Occipital lobe (tissue), 2 donors: ENCODE results near the gene PEAK1. TPM values are rescaled to one million over a fixed set of nuclear protein-coding genes. Genes with fewer than 3 reads are reported as not detected.

ENCODE experiments used
- DNase-seq: peaks from one replicate; lab custom pipeline; 2025; lab: John Stamatoyannopoulos, UW
- total RNA-seq: library from RNA; depleted of rRNA; stranded (reverse); fragments of >200 nt; gene quantifications from one replicate; pipeline ENCODE4 v1.2.3, GENCODE V29; 2014

The PEAK1 gene
- total RNA-seq: 25.4 TPM

GRCh38 chr15:77419836-77420609 lies at the start of gene PEAK1:
Gene PEAK1 (minus strand): TSS chr15:77420104. CDS start chr15:77181926, 238,178 bp downstream.
- peak; percentile 98 for DNase-seq

DNA sequence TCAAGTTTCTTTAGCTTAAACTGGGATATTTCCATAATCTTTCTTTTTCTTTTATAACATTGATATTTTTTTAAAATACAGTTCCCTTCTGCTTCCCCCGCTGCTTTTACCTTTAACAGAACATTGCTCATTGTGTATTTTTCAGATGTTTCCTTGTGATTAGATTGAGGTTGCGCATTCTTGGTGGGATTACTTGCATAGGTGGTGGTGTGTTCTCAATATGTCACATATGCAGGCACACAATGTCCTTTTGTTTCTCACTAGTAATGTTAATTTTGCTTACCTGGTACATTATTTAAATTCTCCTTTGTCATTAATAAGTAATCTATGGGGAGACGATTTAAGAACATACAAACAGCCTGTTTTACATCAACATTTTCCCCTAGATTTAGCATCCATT lies 49.0 kb upstream of the PEAK1 start:
- DNase-seq: no peak

- DNase-seq: no peak
These were observed 46.6 kb upstream of the PEAK1 start for GRCh38 chr15:77466521-77466920.

GRCh38 chr15:77464129-77464865 lies 44.4 kb upstream of the PEAK1 start:
- no peak for DNase-seq

DNA sequence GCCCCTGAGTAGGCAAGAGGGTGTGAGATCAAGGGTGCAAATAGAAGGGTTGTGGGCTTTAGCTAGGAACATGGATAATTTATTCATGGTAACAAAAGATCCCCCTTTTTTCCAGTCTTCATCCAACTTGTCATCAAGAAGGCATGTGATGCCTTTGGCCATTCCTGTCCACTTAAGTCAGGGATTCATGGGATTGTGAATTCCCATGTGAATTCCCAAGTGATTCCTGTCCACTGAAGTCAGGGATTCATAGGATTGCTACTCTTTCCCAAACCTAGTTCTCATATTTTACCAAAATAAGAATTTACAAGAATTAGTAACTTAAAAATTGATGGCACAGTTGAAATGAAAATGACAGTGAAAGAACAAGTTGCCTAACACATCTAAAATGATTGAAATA lies 41.6 kb upstream of the PEAK1 start:
- no peak for DNase-seq

- no peak for DNase-seq
These were observed 39.1 kb upstream of the PEAK1 start for GRCh38 chr15:77459031-77459430.

GRCh38 chr15:77457905-77458265 lies 38.0 kb upstream of the PEAK1 start:
- no peak for DNase-seq

GRCh38 chr15:77457191-77457904 lies 37.4 kb upstream of the PEAK1 start:
- no peak for DNase-seq

GRCh38 chr15:77456746-77457145 lies 36.8 kb upstream of the PEAK1 start:
- DNase-seq: no peak

DNA sequence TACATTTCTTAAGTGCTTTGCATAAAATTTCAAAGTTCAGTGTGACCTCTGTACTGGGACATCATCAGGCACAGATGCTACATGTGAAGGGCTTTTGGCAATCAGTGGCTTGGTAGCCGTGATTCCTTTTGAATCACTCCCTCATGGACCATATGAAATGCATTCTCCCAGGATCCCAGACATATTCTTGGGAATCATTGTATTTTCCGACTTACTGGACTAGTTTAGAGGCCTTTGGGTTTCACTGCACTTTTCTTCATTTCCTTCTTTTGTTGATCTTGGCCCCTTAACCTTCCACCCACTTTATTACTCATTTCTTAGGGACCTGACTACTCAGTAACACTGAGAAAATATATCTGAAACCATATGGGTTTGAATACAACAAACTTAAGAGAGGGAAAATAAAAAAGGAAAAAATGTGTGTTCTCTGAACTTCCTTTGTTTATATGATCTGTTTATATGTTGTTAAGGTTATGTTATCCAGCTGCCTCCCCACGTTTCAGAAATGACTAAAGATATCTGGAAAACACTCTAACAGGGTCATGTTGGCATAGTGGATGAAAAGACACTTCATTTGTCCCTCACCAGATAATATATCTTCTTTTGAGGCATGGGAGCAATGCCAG lies 35.9 kb upstream of the PEAK1 start:
- DNase-seq: no peak

- no peak for DNase-seq
These were observed 35.0 kb upstream of the PEAK1 start for GRCh38 chr15:77454951-77455350.

- DNase-seq: no peak
These were observed 34.4 kb upstream of the PEAK1 start for GRCh38 chr15:77454265-77454664.

DNA sequence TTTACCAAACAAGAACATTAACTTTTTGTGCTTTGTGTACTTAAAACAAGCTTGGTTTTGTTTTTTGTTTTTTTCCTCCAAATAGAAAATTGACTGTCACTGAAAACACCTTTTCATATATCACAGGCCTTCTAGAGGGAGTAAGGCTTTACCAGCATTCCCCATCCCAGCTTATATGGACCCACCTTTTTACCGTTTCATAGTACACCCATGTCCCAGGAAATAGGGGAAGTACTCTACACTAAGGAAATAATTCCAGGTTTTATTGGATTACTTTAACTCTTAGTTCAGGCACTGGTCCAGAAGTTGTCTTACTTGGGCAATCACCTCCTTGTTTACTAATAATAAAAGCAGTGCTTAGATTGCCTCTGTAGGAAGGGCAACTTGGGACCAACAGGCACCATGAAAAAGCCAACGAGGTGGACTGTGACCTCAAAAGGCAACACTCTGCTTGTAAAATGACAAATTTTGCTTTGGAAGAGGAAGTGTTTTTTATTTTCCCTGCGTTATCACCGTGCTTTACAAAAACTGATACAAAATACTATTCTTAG lies 27.0 kb upstream of the PEAK1 start:
- DNase-seq: no peak

DNA sequence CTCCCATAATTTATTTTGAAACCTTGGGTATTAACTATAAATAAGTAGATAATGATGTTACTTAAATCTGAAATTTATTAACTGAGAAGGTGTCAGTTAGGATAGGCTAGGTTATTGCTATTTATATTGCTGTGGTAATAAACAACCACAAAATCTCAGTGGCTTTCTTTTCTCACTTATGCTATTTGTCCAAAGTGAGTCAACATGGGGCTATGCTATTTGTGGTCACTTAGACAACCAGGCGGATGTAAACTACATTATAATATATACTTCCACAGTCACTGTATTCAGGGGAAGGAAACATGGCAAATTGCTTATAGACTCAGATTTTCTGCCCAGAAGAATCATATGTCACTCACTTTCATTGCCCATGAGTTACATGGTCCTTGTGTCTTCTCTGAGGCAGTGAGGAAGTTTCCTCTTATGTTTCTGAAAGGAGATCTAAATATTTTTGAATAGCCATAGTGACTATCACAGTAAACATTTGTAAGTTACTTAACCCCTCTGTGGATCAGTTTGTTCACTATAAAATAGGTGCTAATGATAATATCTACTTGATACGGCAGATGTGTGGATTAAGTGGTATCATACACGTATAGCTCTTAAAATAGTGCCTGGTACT lies 20.6 kb upstream of the PEAK1 start:
- no peak for DNase-seq

DNA sequence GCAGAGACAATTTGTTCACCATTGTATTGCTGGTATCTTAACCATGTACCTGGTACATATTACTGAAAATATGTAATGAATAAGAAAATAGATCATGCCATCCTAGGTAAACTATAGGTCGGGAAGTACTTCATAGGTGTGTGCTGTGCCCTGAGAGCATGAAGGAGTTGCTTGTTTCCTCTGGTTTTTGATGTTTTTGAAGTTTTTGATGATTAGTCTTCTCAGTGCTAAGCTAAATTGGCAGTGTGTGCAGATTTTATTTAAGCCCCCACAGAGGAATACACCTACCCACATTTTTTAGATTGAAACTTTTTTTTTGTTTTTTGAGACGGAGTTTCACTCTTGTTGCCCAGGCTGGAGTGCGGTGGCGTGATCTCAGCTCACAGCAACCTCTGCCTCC lies 17.4 kb upstream of the PEAK1 start:
- DNase-seq: no peak

GRCh38 chr15:77436822-77437221 lies 16.9 kb upstream of the PEAK1 start:
- no peak for DNase-seq

- no peak for DNase-seq
These were observed 10.7 kb upstream of the PEAK1 start for GRCh38 chr15:77430652-77431051.

- no peak for DNase-seq
These were observed 10.3 kb upstream of the PEAK1 start for GRCh38 chr15:77430213-77430612.

- DNase-seq: no peak
These were observed 7.0 kb upstream of the PEAK1 start for GRCh38 chr15:77426871-77427270.

- DNase-seq: no peak
These were observed 6.5 kb upstream of the PEAK1 start for GRCh38 chr15:77426377-77426776.

- DNase-seq: no peak
These were observed 5.2 kb upstream of the PEAK1 start for GRCh38 chr15:77425104-77425503.
